GM12878 (cell line): ENCODE results near the gene B3GALT6. TPM values are rescaled to one million over a fixed set of nuclear protein-coding genes. Genes with fewer than 3 reads are reported as not detected.

Experiments
- ATAC-seq: fragments of 200-7000 bp; cut with Tn5 transposase; 3 replicates; pipeline ENCODE4 v1.9.1; 2020; ENCODE audit warnings: mild to moderate bottlenecking, moderate library complexity
- BruUV-seq: library from RNA; stranded (reverse); fragments of 400-500 nt; replicated peaks from 2 replicates; lab custom pipeline; 2021; lab: Mats Ljungman, UMichigan
- CTCF ChIA-PET: fragments of 300-600 bp; sonication (Branson Sonifier 250); formaldehyde crosslinking; extraction: SDS; loops from one replicate; lab custom pipeline; 2021; ENCODE audit warnings: inconsistent platforms; lab: Yijun Ruan, JAX
- POLR2A ChIA-PET: fragments of 350-600 bp; formaldehyde crosslinking; extraction: SDS; loops from one replicate; lab custom pipeline; 2021; ENCODE audit warnings: inconsistent platforms; lab: Charles Lee
- RAD21 ChIA-PET: fragments of 300-600 bp; sonication (Branson Sonifier 250); formaldehyde crosslinking; loops from one replicate; lab custom pipeline; 2023; ENCODE audit warnings: antibody characterized with exemption; ENCODE audit not compliant: unreplicated experiment; lab: Charles Lee
- SMC1A ChIA-PET: fragments of 300-600 bp; sonication (Branson Sonifier 250); formaldehyde crosslinking; loops from one replicate; lab custom pipeline; 2023; ENCODE audit not compliant: unreplicated experiment, uncharacterized antibody; lab: Charles Lee
- DNase-seq: peaks from one replicate; pipeline ENCODE4 v3.0.0-alpha.2; 2011; ENCODE audit warnings: low read depth, low spot score
- FAIRE-seq: peaks from 3 replicates; lab custom pipeline; 2011; peaks lifted over from hg19 to GRCh38; lab: Jason Lieb, UNC
- H2AFZ ChIP-seq: 2 replicates; pipeline ENCODE4 v1.6.0; 2011; ENCODE audit warnings: low read depth, low read length, control low read depth; ENCODE audit not compliant: control insufficient read depth
- H3K27ac ChIP-seq: 2 replicates; pipeline ENCODE4 v1.5.1; 2011; ENCODE audit warnings: control low read depth; ENCODE audit not compliant: control insufficient read depth, insufficient read depth
- H3K27me3 ChIP-seq, 2 experiments: replicated peaks in 1 of 2; 2 replicates each; pipeline versions ENCODE4 v1.6.0 to v1.6.1; 2011; ENCODE audit warnings: low read length in 1 of 2; ENCODE audit not compliant: control insufficient read depth in 2 of 2, insufficient read depth in 2 of 2
- H3K36me3 ChIP-seq, 2 experiments: 2 replicates each; pipeline ENCODE4 v1.5.1; 2011; ENCODE audit warnings: low read length in 1 of 2; ENCODE audit not compliant: control insufficient read depth in 2 of 2, insufficient read depth in 2 of 2
- H3K4me1 ChIP-seq: 2 replicates; pipeline ENCODE4 v1.6.1; 2011; ENCODE audit warnings: mild to moderate bottlenecking, low read length, moderate library complexity, mixed read lengths; ENCODE audit not compliant: control insufficient read depth, insufficient read depth
- H3K4me2 ChIP-seq: 2 replicates; pipeline ENCODE4 v1.6.0; 2011; ENCODE audit warnings: control low read depth; ENCODE audit not compliant: control insufficient read depth, insufficient read depth
- H3K4me3 ChIP-seq: fragments of 200-600 bp; sonication (generic); 2 replicates; pipeline ENCODE4 v1.5.1; 2016
- H3K79me2 ChIP-seq: 2 replicates; pipeline ENCODE4 v1.6.0; 2011; ENCODE audit warnings: low read length; ENCODE audit not compliant: control insufficient read depth, insufficient read depth
- H3K9ac ChIP-seq: 2 replicates; pipeline ENCODE4 v1.8.0; 2011; ENCODE audit warnings: low read length, control low read depth, mixed read lengths; ENCODE audit not compliant: control insufficient read depth, insufficient read depth
- H3K9me3 ChIP-seq: replicated peaks from 3 replicates; pipeline ENCODE4 v1.5.1; 2011; ENCODE audit warnings: mild to moderate bottlenecking, low read length; ENCODE audit not compliant: control insufficient read depth, insufficient read depth
- H4K20me1 ChIP-seq: 2 replicates; pipeline ENCODE4 v1.6.0; 2011; ENCODE audit not compliant: control insufficient read depth, insufficient read depth
- CBX5 ChIP-seq: sonication (generic); IDR thresholded peaks from 2 replicates; pipeline ENCODE4 v1.6.1; 2016; ENCODE audit warnings: low read depth, moderate library complexity, mild to moderate bottlenecking, inconsistent platforms
- E4F1 ChIP-seq: fragments of 450-650 bp; IDR thresholded peaks from 2 replicates; pipeline ENCODE4 v1.6.1; 2018; ENCODE audit warnings: borderline replicate concordance, mild to moderate bottlenecking; ENCODE audit not compliant: partially characterized antibody
- EZH2 ChIP-seq: IDR thresholded peaks from 2 replicates; pipeline ENCODE4 v1.6.1; 2012; ENCODE audit warnings: low read depth, mild to moderate bottlenecking, control low read depth, inconsistent platforms, low read length, borderline replicate concordance; ENCODE audit not compliant: control insufficient read depth
- FOS ChIP-seq: IDR thresholded peaks from 3 replicates; pipeline ENCODE4 v1.6.1; 2011; ENCODE audit warnings: borderline replicate concordance; ENCODE audit not compliant: insufficient read length; ENCODE audit errors: extremely low read depth
- KAT2A ChIP-seq: conservative IDR thresholded peaks from 2 replicates; pipeline ENCODE4 v1.6.1; 2011; ENCODE audit warnings: low read depth, low read length; ENCODE audit not compliant: control insufficient read depth
- KDM1A ChIP-seq: fragments of 200-600 bp; sonication (generic); IDR thresholded peaks from 2 replicates; pipeline ENCODE4 v1.6.1; 2016; ENCODE audit warnings: borderline replicate concordance
- MLLT1 ChIP-seq: fragments of 450-650 bp; IDR thresholded peaks from 2 replicates; pipeline ENCODE4 v1.6.1; 2016; ENCODE audit warnings: mild to moderate bottlenecking
- MTA2 ChIP-seq: fragments of 450-650 bp; IDR thresholded peaks from 2 replicates; pipeline ENCODE4 v1.6.1; 2016; ENCODE audit warnings: low read depth, mild to moderate bottlenecking, moderate library complexity
- NR2C1 ChIP-seq: fragments of 450-650 bp; IDR thresholded peaks from 2 replicates; pipeline ENCODE4 v1.6.1; 2017; ENCODE audit warnings: antibody characterized with exemption, mild to moderate bottlenecking, moderate library complexity
- PAX8 ChIP-seq: fragments of 450-650 bp; IDR thresholded peaks from 2 replicates; pipeline ENCODE4 v1.6.1; 2017; ENCODE audit warnings: mild to moderate bottlenecking, moderate library complexity
- RUNX3 ChIP-seq: IDR thresholded peaks from 2 replicates; pipeline ENCODE4 v1.6.1; 2012; ENCODE audit warnings: low read length, inconsistent platforms
- TCF7 ChIP-seq: IDR thresholded peaks from 2 replicates; pipeline ENCODE4 v1.6.1; 2014; ENCODE audit warnings: antibody characterized with exemption, borderline replicate concordance
- WGBS: methylation state at CpG from one replicate; pipeline ENCODE4 v1.1.6; 2016; ENCODE audit warnings: low lambda C conversion rate; ENCODE audit not compliant: insufficient replicate concordance, insufficient coverage; ENCODE audit errors: missing lambda C conversion rate; 5-methylcytosine and 5-hydroxymethylcytosine counted together
- in situ Hi-C: fragments of 300-500 bp; cut with MboI; formaldehyde crosslinking; loops from 9 replicates; pipeline ENCODE4 v1.14.3; 2018; ENCODE audit warnings: mixed read lengths
- intact Hi-C: fragments of 100-400 bp; cut with micrococcal nuclease; formaldehyde crosslinking; loops from one replicate; pipeline ENCODE4 v1.14.2; 2022; ENCODE audit not compliant: unreplicated experiment
- polyA plus RNA-seq, 11 experiments: library from polyadenylated mRNA; depleted of rRNA in 4 of 11; unstranded in 6 of 11; stranded (reverse) in 5 of 11; fragments of >200 nt; fragmentation: Nextera tagmentation in 4 of 11; fragmentation: Illumina TruSeq in 1 of 11; extraction: Ambion mirVana in 4 of 11; extraction: Trizol in 1 of 11; gene quantifications; 1 replicate in 1 of 11; 2 replicates in 10 of 11; pipeline versions ENCODE4 v1.2.1 to v1.2.3, GENCODE V29; 2011 to 2016; ENCODE audit warnings: inconsistent platforms in 2 of 11, missing spikeins in 2 of 11, low read depth in 1 of 11
- total RNA-seq, 4 experiments: library from RNA; depleted of rRNA in 3 of 4; stranded (reverse); fragments of >200 nt in 3 of 4; fragmentation: Illumina TruSeq in 1 of 4; extraction: Trizol in 1 of 4; gene quantifications; 2 replicates each; pipeline versions ENCODE4 v1.2.1 to v1.2.3, GENCODE V29; 2013 to 2021
- TF ChIP-seq, protein P1 (sequence below): fragments of 450-650 bp; IDR thresholded peaks from 2 replicates; pipeline ENCODE4 v1.6.1; 2014; ENCODE audit warnings: mild to moderate bottlenecking
- TF ChIP-seq, protein P2 (sequence below): fragments of 450-650 bp; IDR thresholded peaks from 2 replicates; pipeline ENCODE4 v1.6.1; 2017; ENCODE audit warnings: antibody characterized with exemption, mild to moderate bottlenecking, moderate library complexity

B3GALT6 gene
- total and polyA plus RNA-seq, 10 of the 15 experiments (the other 5 are each of a cell fraction or from before 2014, with no cell fraction given): 0.53 to 20.8 (median 4.5) TPM

DNA sequence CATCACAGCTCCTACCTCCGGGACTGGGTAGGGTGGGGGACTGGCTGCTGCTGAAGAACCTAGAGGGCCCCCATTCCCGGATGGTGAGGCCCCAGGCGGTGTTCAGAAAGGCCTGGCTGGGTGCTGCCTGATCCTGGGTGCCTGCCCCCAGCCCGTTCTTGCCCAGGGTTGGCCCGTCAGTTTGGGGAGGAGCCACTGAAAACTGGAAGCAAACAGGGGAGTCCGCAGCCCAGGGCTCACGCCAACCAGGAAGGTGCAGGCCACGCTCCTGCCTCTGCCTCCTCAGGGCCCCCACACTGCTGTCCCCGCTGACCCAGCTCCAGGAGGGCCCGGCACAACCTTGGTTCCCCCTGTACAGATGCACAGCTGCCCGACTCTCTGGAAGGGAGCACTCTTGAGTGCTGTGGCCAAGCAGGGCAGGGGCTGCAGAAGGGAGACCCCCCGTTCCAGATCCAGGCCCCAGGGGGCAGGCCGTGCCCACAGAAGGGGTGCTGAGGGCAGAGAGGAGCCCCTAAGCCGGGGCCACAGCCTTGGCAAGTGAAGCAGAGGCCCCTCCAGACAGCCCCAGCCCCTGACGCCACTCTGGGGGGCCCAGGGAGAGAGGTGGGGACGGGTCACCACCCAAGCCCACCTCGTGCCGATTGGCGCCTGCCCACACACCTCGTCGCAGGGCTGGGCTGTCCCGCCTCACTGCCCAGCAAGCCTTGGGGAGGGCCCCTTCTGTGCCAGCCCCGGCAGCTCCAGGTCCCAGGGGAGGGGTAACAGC is 9.0 kb downstream of the B3GALT6 start:
- Histone ChIP-seq H3K36me3 (no peaks in the 10 kb centered on the region), H3K4me1 (no peaks in the 10 kb centered on the region), H4K20me1 (no peaks in the 10 kb centered on the region), H3K4me3 (no peak overlapping the region), H3K27me3 (no peaks in the 10 kb centered on the region; a peak in 1 of 4 replicates), H3K4me2 (no peak overlapping the region), H3K27ac (no peak overlapping the region), H3K9me3 (no peaks in the 10 kb centered on the region), H3K79me2 (no peaks in the 10 kb centered on the region), H2AFZ (no peak overlapping the region), H3K9ac (no peak overlapping the region)
- WGBS: 17% methylated on average over 23 of the region's 23 CpGs
- no peak for TF ChIP-seq FOS
- TF ChIP-seq MLLT1: no peak
- TF ChIP-seq PAX8: no peak
- TF ChIP-seq RUNX3: no peak
- no peak for TF ChIP-seq NR2C1
- no peak for TF ChIP-seq EZH2
- no peak for TF ChIP-seq KAT2A
- no peak for TF ChIP-seq TCF7
- TF ChIP-seq E4F1: no peak
- no peak for TF ChIP-seq MTA2
- no peak for TF ChIP-seq CBX5
- TF ChIP-seq, protein P1, sequence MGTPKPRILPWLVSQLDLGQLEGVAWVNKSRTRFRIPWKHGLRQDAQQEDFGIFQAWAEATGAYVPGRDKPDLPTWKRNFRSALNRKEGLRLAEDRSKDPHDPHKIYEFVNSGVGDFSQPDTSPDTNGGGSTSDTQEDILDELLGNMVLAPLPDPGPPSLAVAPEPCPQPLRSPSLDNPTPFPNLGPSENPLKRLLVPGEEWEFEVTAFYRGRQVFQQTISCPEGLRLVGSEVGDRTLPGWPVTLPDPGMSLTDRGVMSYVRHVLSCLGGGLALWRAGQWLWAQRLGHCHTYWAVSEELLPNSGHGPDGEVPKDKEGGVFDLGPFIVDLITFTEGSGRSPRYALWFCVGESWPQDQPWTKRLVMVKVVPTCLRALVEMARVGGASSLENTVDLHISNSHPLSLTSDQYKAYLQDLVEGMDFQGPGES: no peak
- no peak for TF ChIP-seq KDM1A
- TF ChIP-seq, protein P2, sequence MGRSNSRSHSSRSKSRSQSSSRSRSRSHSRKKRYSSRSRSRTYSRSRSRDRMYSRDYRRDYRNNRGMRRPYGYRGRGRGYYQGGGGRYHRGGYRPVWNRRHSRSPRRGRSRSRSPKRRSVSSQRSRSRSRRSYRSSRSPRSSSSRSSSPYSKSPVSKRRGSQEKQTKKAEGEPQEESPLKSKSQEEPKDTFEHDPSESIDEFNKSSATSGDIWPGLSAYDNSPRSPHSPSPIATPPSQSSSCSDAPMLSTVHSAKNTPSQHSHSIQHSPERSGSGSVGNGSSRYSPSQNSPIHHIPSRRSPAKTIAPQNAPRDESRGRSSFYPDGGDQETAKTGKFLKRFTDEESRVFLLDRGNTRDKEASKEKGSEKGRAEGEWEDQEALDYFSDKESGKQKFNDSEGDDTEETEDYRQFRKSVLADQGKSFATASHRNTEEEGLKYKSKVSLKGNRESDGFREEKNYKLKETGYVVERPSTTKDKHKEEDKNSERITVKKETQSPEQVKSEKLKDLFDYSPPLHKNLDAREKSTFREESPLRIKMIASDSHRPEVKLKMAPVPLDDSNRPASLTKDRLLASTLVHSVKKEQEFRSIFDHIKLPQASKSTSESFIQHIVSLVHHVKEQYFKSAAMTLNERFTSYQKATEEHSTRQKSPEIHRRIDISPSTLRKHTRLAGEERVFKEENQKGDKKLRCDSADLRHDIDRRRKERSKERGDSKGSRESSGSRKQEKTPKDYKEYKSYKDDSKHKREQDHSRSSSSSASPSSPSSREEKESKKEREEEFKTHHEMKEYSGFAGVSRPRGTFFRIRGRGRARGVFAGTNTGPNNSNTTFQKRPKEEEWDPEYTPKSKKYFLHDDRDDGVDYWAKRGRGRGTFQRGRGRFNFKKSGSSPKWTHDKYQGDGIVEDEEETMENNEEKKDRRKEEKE: no peak
- CTCF ChIA-PET: no interaction called here
- SMC1A ChIA-PET: no interaction called here
- POLR2A ChIA-PET: interaction anchor here (0.6 kb wide), 1 partner anchor 203 kb away, joined by 5 read pairs; no protein-coding TSS in a partner anchor
- BruUV-seq: no TSS peak
- no peak for DNase-seq
- ATAC-seq: peak; percentile 11
- in situ Hi-C loops: no loop called here
- FAIRE-seq: no peak
- RAD21 ChIA-PET: interaction anchor here (1.3 kb wide), 1 partner anchor 10 kb away, joined by 4 read pairs; no protein-coding TSS in a partner anchor
- intact Hi-C loops: no loop called here
